GM19467 (cell line): Measurements from ENCODE around the gene CGNL1.

Experiments
- ATAC-seq: cut with Tn5 transposase; IDR thresholded peaks from one replicate; pipeline ENCODE4 v1.9.1; 2021; ENCODE audit warnings: mild to moderate bottlenecking, moderate library complexity; ENCODE audit not compliant: unreplicated experiment

The CGNL1 gene

GRCh38 chr15:57591822-57592367 is 215.6 kb downstream of the CGNL1 start, which contains the start of gene MYZAP:
Gene MYZAP, plus strand, starts transcription at chr15:57591904. Its CDS starts 131 bp downstream, at chr15:57592035.
- no peak for ATAC-seq

- ATAC-seq: no peak
Observed at GRCh38 chr15:57592426-57592825, 216.1 kb downstream of the CGNL1 start.

- no peak for ATAC-seq
Observed at GRCh38 chr15:57592836-57593420, 216.6 kb downstream of the CGNL1 start.

- no peak for ATAC-seq
Observed at GRCh38 chr15:57594479-57594878, 218.2 kb downstream of the CGNL1 start.

- ATAC-seq: no peak
Observed at GRCh38 chr15:57595011-57595866, 218.9 kb downstream of the CGNL1 start.

GRCh38 chr15:57596301-57596855 is 220.1 kb downstream of the CGNL1 start:
- no peak for ATAC-seq

- ATAC-seq: no peak
Observed at GRCh38 chr15:57596978-57597377, 220.7 kb downstream of the CGNL1 start.

- no peak for ATAC-seq
Observed at GRCh38 chr15:57597431-57597830, 221.1 kb downstream of the CGNL1 start.

- no peak for ATAC-seq
Observed at GRCh38 chr15:57598346-57598745, 222.0 kb downstream of the CGNL1 start.

GRCh38 chr15:57599296-57599810 is 223.0 kb downstream of the CGNL1 start:
- no peak for ATAC-seq

- no peak for ATAC-seq
Observed at GRCh38 chr15:57600197-57600596, 223.9 kb downstream of the CGNL1 start.
